Activated T-cell treated with anti-CD3 and anti-CD28 coated beads, Interleukin-2, amount 50 U/mL, for 72 hours (primary cell): ENCODE data around the gene MAPK8IP3. TPM values are rescaled to one million over a fixed set of nuclear protein-coding genes. Genes with fewer than 3 reads are reported as not detected.
"Not testable (repeated sequence)": the region's sequence is repeated elsewhere in the genome, so short reads cannot be mapped to it uniquely, and the experiment has no call there.

Source experiments
- ATAC-seq, 2 donors: fragments of 150-1000 bp; cut with Tn5 transposase; replicated peaks in 1 of 2; 2 replicates each; pipeline ENCODE4 v1.10.0; 2021; ENCODE audit warnings: moderate library complexity in 2 of 2, mild to moderate bottlenecking in 1 of 2
- DNase-seq, 2 donors: peaks; one replicate each; pipeline ENCODE4 v3.0.0; 2021 to 2022; ENCODE audit warnings: mixed read lengths in 1 of 2
- H3K27ac Mint-ChIP-seq: one replicate; pipeline ENCODE4 v1.8.0; 2022; ENCODE audit warnings: mild to moderate bottlenecking, moderate library complexity, mixed read lengths
- H3K27me3 Mint-ChIP-seq: one replicate; pipeline ENCODE4 v1.8.0; 2022; ENCODE audit warnings: low read depth, mixed read lengths
- H3K36me3 Mint-ChIP-seq, 2 donors: one replicate each; pipeline ENCODE4 v1.8.0; 2022; ENCODE audit warnings: mixed read lengths in 2 of 2, mild to moderate bottlenecking in 1 of 2; ENCODE audit not compliant: insufficient read depth in 2 of 2
- H3K4me1 Mint-ChIP-seq: one replicate; pipeline ENCODE4 v1.8.0; 2022; ENCODE audit warnings: low read depth, mixed read lengths
- H3K4me3 Mint-ChIP-seq, 2 donors: one replicate each; pipeline ENCODE4 v1.8.0; 2022; ENCODE audit warnings: mild to moderate bottlenecking in 2 of 2, mixed read lengths in 2 of 2, moderate library complexity in 2 of 2
- H3K9me3 Mint-ChIP-seq, 2 donors: one replicate each; pipeline ENCODE4 v1.8.0; 2022; ENCODE audit warnings: mixed read lengths in 2 of 2
- total RNA-seq, 2 donors: library from RNA; stranded (reverse); gene quantifications; one replicate each; pipeline ENCODE4 v1.2.3, GENCODE V29; 2022

The MAPK8IP3 gene
- total RNA-seq, 2 donors from 2014 or later = 92.7 to 118 TPM

DNA sequence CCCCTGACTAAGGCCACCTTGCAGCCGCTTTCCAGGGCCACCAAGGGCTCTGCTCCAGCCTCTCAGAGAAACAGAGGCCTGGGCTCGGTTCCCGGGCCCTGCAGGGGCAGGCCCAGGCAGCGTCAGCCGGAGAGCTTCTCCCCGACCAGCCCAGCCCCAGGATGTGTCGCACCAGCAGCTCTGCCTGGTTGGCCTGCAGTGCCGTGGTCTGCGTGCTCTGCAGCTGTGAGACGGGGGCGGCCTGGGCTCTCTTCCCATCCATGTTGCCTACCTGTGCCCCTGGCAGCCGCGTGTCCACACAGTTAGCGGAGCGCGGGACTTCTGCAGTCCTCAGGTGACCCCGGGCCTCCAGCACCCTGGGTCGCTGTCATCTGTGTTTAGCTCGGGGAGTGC lies 82.7 kb downstream of the MAPK8IP3 start:
- Mint-ChIP-seq H3K36me3 (peaks cover 1 to 2% of the 10 kb centered on the region in 2 donors), H3K4me1 (peaks cover 7% of the 10 kb centered on the region), H3K4me3 (no peak overlapping the region), H3K27me3 (no peaks in the 10 kb centered on the region), H3K9me3 (no peaks in the 10 kb centered on the region), H3K27ac (no peak overlapping the region)
- ATAC-seq (no peak), DNase-seq (no peak)

DNA sequence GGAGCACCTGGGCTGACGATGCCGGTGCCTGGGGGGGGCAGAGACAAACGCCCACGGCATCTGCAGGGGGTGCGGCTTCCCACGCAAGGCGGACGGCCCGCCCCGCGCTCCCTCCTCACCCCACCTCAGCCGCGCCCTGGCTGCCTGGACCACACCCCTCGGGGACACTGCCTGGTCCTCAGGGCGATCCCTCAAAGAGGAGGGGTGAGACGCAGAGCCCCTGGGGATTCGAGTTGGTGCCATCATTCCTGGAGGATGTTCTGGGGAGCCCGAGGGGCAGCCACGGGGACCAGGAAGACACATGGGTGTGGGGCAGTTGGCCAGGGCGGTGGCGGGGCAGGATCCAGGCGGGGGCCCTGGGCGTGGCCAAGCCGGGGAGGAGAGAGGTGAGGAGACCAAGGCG lies 83.6 kb downstream of the MAPK8IP3 start:
- no peak for ATAC-seq
- Mint-ChIP-seq H3K4me1 (peaks cover 7% of the 10 kb centered on the region), H3K36me3 (peaks cover 1 to 2% of the 10 kb centered on the region in 2 donors), H3K9me3 (no peaks in the 10 kb centered on the region), H3K27me3 (no peaks in the 10 kb centered on the region), H3K27ac (no peak overlapping the region), H3K4me3 (no peak overlapping the region)
- no peak for DNase-seq

DNA sequence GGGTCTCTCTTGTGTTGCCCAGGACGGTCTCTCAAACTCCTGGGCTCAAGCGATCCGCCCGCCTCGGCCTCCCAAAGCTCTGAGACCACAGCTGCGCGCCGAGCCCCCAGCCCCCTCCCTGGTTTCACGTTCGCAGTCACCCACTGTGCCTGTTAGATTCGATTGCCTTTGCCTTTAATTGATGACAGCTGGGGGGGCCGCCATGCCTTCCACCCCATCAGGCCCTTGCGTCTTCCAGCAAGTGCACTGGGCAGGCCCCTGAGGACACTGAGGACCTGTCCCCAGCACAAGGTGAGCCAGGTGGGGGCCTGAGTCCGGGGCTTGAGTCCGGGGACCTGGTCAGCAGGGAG lies 84.2 kb downstream of the MAPK8IP3 start:
- H3K4me1 Mint-ChIP-seq = peaks cover 2% of the 10 kb centered on the region
- ATAC-seq = no peak
- peaks cover 1 to 2% of the 10 kb centered on the region in 2 donors for H3K36me3 Mint-ChIP-seq
- H3K27ac Mint-ChIP-seq = no peak overlapping the region
- H3K4me3 Mint-ChIP-seq = no peak overlapping the region
- no peak for DNase-seq
- H3K27me3 Mint-ChIP-seq = no peaks in the 10 kb centered on the region
- H3K9me3 Mint-ChIP-seq = no peaks in the 10 kb centered on the region

DNA sequence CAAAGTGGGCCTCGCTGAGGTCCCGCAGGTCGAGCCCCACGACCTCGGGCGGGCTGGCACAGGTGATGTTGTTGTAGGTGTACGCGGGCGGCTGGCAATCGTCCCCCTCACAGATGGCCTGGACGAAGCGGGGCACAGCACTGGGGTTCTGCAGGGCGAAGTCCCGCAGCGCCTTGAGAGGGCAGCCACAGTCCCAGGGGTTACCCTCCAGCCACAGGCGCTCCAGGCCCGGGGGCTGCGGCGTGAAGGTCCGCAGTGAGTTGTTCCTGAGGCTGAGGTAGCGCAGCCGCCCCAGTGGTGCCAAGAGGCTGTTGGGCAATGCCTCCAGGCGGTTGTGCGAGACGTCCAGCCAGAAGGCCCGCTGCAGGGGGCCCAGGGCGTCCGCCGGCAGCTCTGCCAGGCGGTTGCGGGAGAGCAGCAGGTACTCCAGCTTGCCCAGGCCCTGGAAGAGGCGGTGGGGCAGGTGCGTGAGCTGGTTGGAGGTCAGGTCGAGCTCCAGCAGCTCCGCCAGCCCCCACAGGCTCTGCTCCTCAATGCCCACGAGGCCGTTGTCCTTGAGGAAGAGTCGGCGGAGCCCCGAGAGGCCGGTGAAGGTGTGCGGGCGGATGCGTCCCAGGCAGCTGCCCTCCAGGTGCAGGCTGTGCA lies 84.7 kb downstream of the MAPK8IP3 start:
- Mint-ChIP-seq H3K27me3 (no peaks in the 10 kb centered on the region), H3K4me3 (no peak overlapping the region), H3K27ac (no peak overlapping the region), H3K4me1 (no peaks in the 10 kb centered on the region), H3K36me3 (peaks cover 1 to 2% of the 10 kb centered on the region in 2 donors), H3K9me3 (no peaks in the 10 kb centered on the region)
- DNase-seq (no peak), ATAC-seq (no peak)

DNA sequence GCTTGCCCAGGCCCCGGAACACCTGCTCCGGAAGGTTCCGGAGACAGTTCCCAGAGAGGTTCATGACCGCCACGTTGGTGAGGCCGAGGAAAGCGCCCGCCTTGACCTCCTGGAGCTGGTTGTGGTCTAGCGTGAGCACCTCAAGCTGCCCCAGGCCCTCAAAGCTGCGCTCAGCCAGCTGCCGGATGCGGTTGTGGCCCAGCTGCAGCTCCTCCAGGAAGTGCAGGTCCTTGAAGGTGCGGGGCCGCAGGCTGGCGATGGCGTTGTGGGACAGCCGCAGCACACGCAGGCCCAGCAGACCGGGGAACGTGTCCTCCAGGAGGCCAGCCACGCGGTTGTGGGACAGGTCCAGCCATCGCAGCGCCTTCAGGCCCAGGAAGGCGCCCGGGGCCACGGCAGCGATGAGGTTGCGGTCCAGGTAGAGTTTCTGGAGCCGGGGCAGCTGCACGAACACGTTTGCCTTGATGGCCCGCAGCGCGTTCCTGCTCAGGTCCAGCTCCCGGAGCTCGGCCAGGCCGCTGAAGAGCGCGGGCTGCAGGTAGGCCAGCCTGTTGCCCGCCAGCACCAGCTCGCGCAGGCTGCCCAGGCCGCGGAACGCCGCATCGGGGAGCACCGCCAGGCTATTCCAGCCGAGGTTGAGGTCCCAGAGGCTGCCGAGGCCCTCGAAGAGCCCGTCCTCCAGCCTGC lies 85.4 kb downstream of the MAPK8IP3 start:
- H3K27ac Mint-ChIP-seq = no peak overlapping the region
- no peaks in the 10 kb centered on the region for H3K27me3 Mint-ChIP-seq
- H3K4me3 Mint-ChIP-seq = no peak overlapping the region
- no peaks in the 10 kb centered on the region for H3K4me1 Mint-ChIP-seq
- H3K9me3 Mint-ChIP-seq = no peaks in the 10 kb centered on the region
- no peak for ATAC-seq
- DNase-seq = no peak
- peaks cover 1 to 2% of the 10 kb centered on the region in 2 donors for H3K36me3 Mint-ChIP-seq

DNA sequence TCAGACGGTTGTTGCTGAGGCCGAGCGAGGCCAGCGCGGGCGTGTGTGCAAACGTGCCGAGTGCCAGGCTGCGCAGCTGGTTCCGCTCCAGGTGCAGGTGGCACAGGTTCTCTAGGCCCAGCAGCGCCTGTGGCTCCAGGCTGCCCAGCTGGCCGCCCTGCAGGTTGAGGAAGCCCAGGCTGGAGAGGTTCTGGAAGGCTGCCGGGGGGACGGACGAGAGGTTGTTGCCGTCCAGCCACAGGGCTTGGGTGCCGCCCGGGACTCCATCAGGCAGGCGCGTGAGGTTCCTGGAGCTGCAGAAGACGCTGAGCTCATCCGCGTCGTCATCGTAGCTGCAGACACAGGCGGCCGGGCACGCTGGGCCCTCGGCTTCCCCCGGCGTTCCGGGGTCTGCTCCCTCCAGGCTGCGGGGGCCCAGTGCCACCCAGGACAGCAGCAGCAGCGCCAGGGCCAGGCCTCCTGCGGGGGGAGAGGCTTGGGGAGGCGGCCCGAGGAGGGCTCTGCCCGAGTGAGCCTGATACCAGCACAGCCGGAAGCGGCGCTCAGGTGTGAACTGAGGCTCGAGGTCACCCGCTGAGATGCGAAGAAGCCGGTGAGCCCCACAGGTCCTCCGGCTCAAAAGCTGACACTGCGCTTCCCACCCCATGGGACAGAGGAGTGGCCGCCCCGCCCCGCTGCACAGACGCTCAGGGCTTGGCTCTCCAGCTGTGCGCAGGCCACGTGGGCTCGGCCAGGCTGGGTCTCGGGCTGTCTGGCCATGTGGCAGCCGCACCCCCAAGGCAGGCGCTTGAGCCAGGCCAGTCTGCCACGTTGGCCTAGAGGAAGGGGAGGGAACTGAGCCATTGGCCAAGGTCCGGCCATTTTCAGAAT lies 86.2 kb downstream of the MAPK8IP3 start:
- no peaks in the 10 kb centered on the region for H3K27me3 Mint-ChIP-seq
- no peaks in the 10 kb centered on the region for H3K4me1 Mint-ChIP-seq
- no peak overlapping the region for H3K4me3 Mint-ChIP-seq
- no peaks in the 10 kb centered on the region for H3K9me3 Mint-ChIP-seq
- ATAC-seq (no peak), DNase-seq (no peak)
- peaks cover 3 to 5% of the 10 kb centered on the region in 2 donors for H3K36me3 Mint-ChIP-seq
- H3K27ac Mint-ChIP-seq = no peak overlapping the region

DNA sequence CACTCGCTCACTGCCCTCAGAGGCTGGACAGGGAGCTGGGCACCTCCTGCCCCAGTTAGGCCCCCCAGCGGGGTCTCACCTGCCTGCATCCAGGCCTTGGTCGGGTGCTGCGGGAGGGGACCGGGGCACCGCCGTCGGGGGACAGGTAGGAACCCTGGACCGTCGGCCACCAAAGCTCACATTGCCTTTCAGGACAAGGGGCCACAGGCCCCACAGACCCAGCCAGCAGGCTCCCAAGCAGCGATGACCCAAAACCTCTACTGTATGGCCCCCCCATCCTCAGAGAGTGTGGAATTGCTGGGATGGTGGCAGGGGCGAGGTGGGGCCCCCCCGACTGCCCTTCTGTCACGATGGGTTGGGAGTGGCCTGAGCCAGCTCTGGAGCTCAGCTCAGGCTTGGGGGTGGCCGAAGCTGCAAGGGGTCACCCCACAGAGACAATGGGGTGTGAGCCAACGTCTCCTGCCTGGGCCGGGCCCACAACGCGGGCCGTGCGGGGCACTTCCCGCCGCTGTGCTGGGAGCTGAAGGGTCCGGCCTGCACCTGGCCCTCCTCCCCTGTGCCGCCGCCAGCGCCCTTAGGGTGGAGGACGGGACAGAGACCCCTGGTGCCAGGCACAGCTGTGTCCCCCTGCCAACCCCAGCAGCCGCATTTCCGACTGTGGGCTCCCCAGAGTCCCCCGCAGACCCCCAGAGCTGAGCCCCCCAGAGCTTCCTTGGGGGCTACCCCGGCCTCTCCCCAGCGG lies 87.0 kb downstream of the MAPK8IP3 start:
- H3K27me3 Mint-ChIP-seq = no peaks in the 10 kb centered on the region
- no peaks in the 10 kb centered on the region for H3K9me3 Mint-ChIP-seq
- no peak overlapping the region for H3K4me3 Mint-ChIP-seq
- no peak for DNase-seq
- H3K27ac Mint-ChIP-seq = no peak overlapping the region
- H3K36me3 Mint-ChIP-seq = peaks cover 4 to 7% of the 10 kb centered on the region in 2 donors
- ATAC-seq = no peak
- no peaks in the 10 kb centered on the region for H3K4me1 Mint-ChIP-seq

DNA sequence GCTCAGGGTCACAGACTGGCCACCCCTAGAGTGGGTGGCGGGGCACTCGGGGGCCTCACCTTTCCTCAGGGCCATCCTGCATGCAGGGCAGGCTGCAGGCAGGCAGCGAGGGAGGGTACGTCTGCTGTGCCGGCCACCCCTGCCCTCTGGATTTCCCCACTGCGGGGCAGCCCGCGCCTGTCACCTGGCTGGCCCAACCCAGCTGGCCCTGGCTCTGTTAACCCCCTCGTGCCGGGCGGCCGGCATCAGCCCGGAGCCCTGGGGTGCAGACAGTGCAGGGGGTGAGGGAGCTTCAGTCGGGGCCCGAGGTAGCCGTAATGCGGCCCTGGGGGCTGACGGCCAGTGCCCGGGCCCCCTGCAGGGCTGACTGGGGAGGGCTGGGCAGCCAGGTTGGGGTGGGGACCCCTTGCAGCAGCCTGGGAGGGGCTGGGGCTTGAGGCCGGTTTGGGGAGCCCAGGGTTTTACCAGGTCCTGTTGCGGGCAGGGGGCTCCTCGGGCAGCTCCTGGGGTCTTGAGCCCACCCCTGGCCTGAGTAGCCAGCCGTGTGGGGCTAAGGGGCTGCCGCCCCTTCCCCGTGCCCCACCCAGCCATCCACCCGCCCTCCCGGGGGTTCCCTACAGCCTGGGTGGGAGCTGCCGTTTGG lies 87.7 kb downstream of the MAPK8IP3 start, which contains the start of gene IGFALS:
Gene IGFALS (minus strand): TSS at position 128 of the 643 bp plus-strand sequence. CDS start 53 bp downstream, at position 75.
- no peaks in the 10 kb centered on the region for H3K27me3 Mint-ChIP-seq

DNA sequence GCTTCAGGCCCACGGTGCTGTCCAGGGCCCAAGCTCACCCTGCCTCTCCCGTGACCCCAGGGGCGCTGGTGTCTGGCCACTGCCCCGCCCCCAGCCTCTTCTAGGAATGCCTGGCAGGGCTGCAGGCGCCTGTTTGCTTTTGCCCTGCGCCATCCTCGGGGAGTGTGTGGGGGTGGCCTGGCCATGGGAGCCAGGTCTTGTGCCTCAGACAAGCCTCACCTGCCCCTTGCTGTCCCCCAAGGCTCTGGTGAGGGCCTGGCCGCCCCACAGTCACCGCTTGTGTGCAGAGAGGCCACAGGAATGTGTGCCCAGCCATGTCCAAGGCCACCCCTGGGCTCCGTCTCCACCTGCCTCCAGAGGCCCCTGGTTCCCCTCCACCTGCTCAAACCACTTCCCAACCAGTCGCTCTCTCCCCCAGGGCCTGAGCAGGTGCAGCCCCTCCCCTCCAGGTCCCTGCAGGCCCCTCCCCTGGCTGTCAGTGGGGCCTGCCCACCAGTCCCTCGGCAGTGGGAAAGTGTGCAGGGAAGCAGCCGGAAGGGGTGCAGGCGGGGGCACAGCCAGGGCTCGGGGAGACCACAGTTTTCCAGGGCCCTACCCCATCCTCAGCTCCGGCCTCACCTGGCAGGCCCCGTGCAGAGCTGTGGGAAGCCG lies 88.4 kb downstream of the MAPK8IP3 start:
- Mint-ChIP-seq H3K4me3 (no peak overlapping the region), H3K27me3 (no peaks in the 10 kb centered on the region), H3K36me3 (peaks cover 6% of the 10 kb centered on the region in 2 donors), H3K9me3 (peaks cover 3 to 6% of the 10 kb centered on the region in 2 donors), H3K27ac (no peak overlapping the region), H3K4me1 (no peaks in the 10 kb centered on the region)
- no peak for ATAC-seq
- no peak for DNase-seq

More for the DNA sequence above, 87.7 kb downstream of the MAPK8IP3 start, which contains the start of gene IGFALS:
- H3K27ac Mint-ChIP-seq = no peak within 1 kb of the TSS
- no peaks in the 10 kb centered on the region for H3K4me1 Mint-ChIP-seq
- H3K36me3 Mint-ChIP-seq = peaks cover 4 to 7% of the 10 kb centered on the region in 2 donors
- no peak within 1 kb of the TSS for H3K4me3 Mint-ChIP-seq
- no peak for DNase-seq
- H3K9me3 Mint-ChIP-seq = no peaks in the 10 kb centered on the region
- ATAC-seq = no peak

DNA sequence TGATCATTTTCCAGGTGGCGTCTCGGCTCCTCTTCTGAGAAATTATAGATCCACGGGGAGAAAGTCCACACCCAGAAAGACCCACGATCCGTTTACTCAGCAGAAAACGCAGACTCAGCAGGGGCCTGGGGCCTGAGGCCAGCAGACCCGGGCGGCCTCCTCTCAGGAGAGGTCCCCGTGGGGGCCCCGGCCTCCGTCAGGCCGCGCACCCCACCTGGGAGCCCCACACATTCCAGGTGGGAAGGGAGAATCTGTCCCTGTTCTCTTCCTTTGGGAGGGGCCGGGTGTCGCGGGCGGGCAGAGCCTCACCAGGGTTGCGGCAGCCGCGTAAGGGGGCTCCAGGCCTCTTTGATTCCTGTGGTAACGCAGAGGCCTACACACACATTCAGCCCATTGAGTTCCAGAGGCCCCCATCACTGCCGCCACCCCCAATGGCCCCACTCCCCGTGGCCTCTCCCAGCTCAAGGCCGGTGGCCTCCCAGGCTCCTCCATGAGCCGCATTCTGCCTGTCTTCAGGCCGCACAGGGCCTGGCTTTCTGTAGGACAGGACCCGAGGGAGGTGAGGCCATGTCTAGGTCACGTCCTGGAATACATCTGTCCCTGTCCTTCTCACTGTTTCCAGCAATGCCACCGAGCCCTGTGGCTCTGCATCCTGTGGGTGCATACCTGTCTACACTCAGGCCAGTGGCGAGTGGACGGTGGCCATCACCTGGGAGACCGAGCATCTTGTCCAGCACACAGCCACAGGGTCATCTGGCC lies 89.1 kb downstream of the MAPK8IP3 start:
- no peak for ATAC-seq
- H3K4me3 Mint-ChIP-seq = no peak overlapping the region
- no peak for DNase-seq
- H3K27ac Mint-ChIP-seq = no peak overlapping the region
- no peaks in the 10 kb centered on the region for H3K27me3 Mint-ChIP-seq
- H3K9me3 Mint-ChIP-seq = peaks cover 6 to 10% of the 10 kb centered on the region in 2 donors
- peaks cover 7 to 12% of the 10 kb centered on the region in 2 donors for H3K36me3 Mint-ChIP-seq
- no peaks in the 10 kb centered on the region for H3K4me1 Mint-ChIP-seq

DNA sequence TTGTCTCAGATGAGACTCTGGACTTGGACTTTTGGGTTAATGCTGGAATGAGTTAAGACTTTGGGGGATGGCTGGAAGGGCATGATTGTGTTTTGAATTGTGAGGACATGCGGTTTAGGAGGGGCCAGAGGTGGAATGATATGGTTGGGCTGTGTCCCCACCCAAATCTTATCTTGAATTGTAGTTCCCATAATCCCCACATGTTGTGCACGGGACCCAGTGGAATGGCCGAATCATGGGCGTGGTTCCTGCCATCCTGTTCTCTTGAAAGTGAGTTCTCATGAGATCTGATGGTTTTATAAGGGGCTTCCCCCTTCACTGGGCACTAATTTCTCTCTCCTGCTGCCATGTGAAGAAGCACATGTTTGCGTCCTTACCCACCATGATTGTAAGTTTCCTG lies 93.3 kb downstream of the MAPK8IP3 start:
- not testable (repeated sequence) for DNase-seq, H3K4me1 Mint-ChIP-seq, H3K27me3 Mint-ChIP-seq, ATAC-seq, H3K4me3 Mint-ChIP-seq, H3K27ac Mint-ChIP-seq, H3K9me3 Mint-ChIP-seq
- peaks cover 8 to 19% of the 10 kb centered on the region in 2 donors for H3K36me3 Mint-ChIP-seq
